Stimulated activated CD8-positive, alpha-beta memory T cell treated with anti-CD3 and anti-CD28 coated beads, Interleukin-2, amount 100 ng/mL, for 48 hours (primary cell): ENCODE measurements around the gene NHLRC4.

Source experiments
- DNase-seq, 2 donors: peaks; one replicate each; pipeline ENCODE4 v3.0.0-alpha.2; 2020; ENCODE audit warnings: low read depth in 2 of 2

The NHLRC4 gene

DNA sequence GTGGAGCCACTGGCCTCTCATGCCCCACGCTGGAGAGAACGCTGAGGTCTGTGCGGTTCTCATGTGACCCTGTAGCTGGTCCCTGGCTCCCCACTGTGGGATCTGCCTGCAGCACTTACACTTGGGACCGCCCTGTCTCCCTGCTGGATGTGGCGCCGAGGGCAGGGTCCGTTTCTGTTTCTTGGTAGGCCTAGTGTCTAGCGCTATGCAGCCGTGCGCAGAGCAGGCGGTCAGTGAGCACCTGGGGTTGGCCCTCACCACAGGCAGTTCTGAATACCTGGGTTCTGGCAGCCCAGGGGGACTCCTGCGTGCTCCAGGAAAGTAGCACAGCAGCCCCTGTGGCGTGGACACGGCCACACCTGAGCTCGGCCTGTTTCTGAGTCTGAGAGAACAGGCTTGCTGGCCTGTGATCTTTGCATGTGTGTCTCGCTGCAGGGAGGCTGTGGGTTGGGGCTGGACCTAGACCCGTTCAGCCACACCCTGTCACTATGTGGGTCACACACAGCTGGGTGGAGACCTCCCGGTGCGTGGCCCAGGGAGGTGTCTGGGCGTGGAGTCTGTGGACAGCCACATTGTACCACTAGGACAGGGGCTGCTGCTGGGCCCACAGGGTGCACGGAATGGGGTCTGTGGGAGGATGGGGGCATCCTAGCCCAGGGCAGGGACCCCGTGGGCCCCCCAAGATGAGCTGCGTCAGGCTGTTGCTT is 36.5 kb upstream of the NHLRC4 start:
- no peak for DNase-seq

DNA sequence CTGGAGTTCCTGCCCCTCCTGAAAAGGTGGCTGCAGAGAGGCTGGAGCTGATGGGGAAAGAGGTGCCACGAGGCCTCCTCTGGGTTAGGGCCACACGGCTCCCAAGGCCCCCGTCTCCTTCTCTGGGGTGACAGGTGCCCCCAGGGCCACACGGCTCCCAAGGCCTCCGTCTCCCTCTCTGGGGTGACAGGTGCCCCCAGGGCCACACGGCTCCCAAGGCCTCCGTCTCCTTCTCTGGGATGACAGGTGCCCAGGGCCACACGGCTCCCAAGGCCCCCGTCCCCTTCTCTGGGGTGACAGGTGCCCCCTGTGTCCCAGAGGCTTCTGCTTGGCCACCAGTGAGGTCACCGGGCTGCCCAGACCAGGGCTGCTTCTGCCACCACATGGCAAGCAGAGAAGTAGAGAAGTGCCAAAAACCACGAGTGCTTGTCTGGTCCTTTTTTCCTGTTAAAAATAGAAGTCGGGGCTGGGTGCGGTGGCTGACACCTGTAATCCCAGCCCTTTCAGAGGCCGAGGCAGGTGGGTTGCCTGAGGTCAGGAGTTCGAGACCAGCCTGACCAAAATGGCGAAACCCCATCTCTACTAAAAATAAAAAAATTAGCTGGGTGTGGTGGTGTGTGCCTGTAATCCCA is 35.2 kb upstream of the NHLRC4 start:
- no peak for DNase-seq

DNA sequence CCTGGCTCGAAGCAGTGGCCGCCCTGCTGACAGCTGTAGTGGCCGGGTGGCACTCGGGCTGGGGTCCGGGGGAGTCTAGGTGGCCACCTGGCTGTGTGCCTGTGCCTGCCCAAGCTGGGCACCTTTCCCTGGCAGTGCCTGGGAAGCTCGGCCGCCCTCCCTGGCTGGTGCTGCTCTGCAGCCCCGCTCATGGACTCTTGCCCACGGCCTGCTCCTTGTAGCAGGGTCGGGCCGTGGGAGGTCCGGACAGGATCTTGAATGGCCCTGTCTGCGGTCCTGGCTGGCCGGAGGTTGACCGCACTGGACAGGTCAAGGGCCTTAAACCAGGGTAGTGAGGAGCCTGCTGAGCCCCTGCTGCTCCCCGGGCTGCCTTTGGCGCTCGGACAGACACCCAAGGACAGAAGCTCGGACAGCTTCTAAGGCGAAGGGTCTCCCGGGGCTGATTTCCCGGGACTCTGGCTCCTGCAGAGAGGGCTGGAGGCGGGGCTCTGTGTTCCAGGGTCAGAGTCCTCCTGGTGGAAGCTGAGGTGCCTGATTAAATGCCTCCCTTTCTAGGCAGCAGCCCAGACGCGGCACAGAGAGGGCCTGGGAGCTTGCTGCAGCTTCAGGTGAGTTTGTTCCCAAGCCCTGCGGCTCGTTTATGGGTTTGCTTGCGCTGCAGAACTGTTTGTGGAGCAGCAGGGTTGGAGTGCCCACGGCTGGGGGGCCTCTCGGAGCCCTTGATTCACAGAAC is 33.2 kb upstream of the NHLRC4 start:
- DNase-seq = no peak

DNA sequence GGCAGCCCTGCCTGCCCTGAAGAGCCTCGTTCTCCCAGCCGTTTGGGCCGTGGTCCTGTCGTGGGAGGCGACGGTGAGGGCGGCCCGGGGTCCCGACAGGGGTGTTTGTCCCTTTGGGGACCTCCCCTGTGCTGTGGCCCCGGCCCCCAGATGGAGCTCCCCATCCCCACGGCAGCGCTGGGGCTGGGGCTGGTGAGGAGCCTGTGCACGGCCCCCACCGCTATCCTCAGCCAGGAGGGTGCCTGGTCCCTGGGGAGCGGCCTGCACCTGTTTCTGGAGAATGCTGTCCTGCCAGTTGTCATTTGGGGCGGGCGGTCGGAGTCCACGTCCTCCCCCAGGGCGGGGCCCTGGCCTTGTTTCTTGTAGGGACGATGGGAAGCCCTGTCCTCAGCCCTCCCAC is 32.7 kb upstream of the NHLRC4 start:
- no peak for DNase-seq

DNA sequence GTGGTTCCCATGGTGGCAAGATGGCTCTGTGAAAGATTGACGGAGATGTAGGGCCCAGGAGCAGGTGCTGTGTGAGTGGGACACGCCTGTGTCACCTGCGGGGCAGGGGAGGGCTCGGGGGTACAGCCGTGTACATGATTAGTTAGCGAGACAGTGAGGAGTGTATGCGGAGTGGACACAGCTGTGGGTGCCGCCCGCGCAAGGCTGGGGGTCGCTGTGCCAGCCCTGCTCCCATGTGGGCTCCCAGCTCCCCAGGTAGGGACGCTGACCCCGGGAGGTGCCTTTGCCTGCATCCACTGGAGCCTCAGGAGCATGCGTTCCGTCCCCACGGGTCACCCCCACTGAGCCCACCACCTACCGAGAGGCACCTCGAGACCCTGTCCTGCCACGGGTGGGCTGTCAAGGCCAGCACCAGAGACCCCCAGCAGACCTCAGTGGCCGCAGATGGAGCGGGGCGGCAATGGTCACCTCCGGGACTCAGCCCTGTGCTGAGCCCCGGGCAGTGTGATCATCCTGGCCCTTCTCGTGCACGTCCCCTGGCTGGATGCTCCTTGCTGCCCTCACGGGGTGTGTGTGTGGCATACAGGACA is 31.9 kb upstream of the NHLRC4 start:
- DNase-seq = no peak

DNA sequence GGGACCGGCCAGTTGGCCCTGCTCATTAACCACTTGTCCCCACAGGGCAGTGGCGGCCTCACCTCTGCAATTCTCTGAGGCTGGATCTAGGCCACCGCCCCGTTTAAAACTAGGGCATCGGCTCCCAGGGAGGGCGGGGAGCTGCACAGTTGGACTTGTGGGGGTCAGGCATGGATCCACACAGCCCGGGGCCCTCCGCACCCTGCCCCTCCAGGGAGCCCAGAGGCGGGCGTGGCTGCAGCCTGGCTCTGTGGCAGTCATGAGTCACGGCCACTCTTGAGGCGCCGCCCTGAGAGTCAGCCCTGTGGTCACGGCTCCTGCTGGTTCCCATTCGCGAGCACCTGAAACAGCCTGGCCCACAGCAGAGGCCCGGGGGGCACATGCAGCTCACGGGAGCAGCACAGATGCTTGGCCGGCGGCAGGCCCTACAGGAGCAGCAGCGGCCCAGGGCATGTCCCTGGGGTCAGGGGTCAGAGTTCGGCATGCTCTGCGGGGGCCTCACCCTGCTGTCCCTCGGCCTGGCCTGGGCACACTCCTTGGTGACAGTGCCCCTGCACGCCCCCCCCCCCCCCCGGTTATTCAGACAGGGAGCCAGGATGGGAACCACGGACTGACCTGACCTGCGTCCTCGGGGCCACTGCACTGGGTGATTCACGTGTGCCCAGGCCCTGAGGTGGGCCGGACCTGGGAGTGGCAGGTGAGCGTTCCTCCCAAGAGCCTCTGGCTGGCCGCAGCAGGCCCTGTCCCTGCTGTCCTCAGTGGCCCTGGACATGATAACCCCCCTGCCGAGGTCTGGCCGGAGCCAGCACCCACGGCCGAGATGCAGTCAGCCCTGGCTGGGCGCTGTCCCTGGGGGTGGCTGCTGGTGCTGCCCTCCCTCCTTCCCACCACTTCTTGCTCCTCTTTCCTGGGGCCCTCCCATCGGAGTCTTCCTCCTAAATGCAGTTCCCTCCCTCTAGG is 31.1 kb upstream of the NHLRC4 start:
- no peak for DNase-seq

DNA sequence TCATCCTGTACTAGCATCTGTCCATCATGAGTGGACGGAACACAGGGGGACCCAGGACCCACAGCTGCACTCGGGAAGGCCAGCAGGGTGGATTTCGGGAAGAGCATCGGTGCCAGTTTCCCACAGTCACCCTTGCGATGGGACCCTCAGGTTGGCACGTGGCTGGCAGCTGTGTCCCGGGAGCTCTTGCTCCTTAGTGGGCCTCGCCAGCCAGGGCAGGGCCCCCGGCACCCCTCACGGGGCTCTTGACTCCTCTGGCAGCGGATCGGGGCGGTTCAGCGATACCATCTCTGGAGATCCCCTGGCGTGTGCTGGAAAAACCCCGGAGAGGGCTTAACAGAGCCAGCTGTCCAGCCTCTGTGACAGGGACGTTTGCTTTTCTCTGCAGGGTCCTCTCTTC is 30.1 kb upstream of the NHLRC4 start:
- no peak for DNase-seq

DNA sequence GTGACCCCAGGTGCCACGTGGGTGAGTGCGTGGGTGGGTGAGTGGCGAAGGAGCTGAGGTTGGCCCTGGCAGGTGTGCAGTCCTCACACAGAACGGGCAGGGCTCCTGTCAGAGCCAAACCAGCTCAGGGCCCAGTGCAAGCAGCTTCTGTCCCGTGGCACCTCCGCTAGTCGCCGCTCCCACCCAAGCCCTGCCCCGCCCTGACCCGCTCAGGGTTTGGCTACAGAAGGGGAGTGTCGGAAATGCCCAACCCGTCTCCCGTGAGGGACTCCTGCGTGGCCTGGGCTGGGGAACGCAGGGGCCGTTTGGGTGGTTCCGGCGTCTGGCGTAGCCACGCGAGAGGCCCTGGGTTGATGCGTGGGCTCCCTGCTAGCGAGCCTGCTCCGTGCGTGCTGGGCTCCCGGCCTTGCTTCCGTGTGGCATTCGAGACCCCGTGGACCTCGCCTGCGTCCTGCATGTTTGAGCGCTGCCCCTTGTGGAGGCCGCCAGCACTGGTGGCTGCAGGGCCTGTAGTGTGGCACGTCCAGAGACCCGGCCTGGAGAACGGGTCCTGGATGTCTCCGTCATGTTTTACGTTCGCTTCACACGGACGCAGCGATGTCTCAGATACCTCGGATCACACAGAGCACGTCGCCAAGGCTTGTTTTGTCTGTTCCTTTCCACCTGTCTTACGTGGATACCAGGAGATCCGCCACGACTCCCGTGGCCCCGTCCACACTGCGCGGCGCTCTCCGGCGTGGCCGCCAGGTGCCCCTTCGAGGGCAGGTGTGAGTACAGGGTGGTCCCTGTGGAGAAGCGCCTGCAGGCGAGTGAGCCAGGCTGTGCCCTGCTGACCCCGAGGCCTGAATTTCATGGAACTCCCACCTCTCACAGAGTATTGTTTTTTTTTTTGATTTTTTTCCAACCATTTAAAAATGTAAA is 29.1 kb upstream of the NHLRC4 start:
- DNase-seq = no peak

DNA sequence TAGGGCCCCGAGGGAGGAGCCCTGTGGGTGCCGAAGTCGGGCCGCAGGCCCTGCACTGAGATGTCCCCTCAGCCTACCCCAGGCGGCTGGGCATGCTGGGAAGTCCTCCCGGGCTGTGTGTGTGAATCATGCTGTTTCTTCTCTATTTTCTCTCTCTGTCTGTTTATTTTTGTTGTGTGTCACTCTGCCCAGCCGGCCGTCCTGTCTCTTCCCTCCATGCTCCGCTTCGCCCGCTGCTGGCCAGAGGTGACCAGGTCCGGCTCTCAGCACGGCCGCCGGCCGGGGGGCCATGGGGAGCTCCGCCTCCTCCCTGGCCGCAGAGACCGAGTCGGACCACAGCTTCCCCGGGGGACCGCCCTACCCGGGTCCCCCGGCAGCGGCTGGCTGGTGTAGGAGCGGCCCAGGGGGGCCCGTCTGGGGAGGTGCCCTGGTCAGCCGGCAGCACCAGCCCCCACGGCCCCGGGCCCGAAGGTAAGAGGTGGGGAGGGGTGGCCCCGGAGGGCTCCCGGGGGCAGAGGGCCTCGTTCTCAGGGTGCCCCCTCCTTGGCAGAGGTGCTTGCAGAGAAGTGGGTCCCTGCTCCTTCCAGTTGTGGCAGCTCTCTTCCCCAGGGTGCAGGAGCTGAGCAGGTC is 26.8 kb upstream of the NHLRC4 start:
- DNase-seq = no peak

DNA sequence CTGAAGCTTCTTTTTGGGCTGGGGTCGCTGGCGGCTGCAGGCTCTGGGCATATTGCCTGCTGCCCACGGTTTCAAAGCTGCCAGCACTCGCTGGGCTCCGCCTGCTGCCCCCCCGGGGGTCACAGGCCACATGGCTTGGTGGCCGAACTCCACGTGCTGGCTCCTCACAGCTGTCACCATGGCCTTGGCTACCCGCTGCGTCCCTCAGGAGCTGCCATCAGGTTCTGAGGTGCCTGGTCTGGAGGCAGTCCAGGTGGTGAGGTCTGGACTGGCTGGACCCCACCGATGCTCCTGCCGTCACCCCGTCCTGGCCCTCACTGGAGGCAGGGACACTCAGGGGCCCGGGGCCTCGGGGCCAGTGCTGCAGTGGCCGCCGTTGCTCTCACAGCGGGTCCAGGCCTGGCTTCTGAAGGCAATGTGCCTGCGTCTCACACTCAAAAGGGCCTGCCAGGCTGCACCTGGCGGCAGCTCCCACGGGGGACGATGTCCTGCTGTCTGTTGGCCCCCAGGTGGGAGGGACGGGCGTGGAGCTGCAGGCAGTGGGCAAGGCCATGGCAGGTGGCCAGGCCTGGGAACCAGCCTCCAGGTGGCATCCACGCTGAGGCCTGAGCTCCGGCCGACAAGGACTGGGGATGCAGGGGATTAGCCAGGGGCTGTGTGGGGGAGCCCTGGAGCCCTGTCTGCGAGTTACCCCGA is 26.0 kb upstream of the NHLRC4 start:
- no peak for DNase-seq

DNA sequence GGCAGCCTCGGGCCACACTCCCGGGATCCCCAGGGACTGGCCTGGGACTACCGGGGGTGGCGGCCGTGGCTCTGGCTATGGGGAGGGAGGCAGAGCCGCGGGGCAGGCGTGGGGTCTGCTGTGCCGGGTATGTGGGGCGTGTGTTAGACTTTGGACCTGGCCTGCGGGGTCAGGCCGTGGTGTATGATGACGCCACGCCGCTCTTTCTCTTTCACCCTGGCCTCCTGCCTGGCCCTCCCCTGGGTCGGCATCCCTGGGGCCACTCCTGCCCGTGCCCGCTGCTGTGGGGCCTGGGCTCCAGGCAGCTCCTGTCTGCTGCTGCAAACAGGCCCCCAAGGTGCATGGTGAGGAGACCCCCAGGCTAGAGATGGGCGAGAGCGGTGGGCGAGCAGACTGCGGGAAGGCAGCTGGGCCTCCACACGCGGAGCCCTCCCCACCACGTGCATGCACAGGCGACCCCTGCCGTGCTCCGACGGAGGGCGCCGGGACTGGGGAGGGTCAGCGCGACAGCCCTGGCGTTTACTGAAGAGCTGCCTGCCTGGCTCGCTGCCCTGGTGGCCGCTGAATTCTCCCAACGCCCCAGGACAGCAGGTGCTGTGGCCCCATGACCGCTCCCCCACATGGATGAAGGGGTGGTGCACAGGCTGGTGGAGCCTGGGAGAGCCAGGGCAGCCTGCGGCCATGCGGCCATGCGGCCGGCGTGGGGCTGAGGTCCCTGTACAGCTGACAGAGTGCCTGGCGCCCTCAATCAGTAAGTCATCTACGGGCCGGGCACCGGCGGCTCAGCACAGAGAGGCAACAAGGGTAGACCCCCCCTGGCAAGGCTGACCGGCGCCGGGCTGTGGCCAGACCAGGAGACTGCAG is 23.3 kb upstream of the NHLRC4 start:
- DNase-seq = no peak

DNA sequence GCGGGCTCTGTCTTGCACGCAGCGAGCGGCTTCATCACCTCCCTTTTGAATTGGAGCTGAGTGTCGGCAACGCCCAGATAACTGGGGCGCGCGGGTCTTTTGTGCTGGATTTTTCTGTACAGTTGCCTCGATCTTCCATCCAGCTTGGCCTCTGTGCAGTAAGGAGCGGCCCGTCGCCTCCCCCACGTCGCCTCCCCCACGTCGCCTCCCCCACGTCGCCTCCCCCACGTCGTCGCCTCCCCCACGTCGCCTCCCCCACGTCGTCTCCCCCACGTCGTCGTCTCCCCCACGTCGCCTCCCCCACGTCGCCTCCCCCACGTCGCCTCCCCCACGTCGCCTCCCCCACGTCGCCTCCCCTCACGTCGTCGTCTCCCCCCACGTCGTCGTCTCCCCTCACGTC is 22.3 kb upstream of the NHLRC4 start:
- no peak for DNase-seq

DNA sequence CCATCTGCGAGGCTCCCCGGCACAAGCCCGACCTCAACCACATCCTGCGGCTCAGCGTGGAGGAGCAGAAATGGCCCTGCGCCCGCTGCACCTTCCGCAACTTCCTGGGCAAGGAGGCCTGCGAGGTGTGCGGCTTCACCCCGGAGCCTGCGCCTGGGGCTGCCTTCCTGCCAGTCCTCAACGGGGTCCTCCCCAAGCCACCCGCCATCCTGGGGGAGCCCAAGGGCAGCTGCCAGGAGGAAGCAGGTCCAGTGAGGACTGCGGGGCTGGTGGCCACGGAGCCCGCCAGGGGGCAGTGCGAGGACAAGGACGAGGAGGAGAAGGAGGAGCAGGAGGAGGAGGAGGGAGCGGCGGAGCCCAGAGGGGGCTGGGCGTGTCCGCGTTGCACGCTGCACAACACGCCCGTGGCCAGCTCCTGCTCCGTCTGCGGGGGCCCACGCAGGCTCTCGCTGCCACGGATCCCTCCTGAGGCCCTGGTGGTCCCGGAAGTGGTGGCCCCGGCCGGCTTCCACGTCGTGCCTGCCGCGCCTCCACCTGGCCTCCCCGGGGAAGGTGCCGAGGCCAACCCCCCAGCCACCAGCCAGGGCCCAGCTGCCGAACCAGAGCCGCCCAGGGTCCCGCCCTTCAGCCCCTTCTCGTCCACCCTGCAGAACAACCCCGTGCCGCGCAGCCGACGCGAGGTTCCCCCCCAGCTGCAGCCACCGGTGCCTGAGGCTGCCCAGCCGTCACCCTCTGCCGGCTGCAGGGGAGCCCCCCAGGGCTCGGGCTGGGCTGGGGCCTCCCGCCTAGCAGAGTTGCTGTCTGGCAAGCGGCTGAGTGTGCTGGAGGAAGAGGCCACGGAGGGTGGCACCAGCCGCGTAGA is 19.7 kb upstream of the NHLRC4 start:
- peak in 1 of 2 donors; percentile 42 for DNase-seq

DNA sequence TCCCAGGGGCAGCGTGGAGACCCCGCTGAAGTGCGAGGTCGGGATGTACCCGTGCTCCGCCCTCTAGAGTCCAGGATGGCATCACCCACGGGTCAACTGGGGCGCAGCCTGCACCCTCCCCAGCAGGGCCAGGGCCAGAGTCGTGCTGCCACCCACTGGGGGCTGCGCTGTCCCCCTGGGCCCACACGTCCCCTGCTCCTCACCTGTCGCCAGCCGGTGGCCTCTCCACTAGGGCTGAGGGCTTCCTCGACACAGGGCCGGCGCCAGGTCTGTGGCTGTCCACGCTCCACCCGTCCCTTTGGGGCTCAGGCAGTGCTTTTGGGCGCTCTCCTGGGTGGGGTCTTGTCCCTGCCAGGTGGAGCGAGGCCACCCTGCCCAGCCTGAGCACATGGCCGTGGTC is 18.2 kb upstream of the NHLRC4 start:
- DNase-seq = no peak

DNA sequence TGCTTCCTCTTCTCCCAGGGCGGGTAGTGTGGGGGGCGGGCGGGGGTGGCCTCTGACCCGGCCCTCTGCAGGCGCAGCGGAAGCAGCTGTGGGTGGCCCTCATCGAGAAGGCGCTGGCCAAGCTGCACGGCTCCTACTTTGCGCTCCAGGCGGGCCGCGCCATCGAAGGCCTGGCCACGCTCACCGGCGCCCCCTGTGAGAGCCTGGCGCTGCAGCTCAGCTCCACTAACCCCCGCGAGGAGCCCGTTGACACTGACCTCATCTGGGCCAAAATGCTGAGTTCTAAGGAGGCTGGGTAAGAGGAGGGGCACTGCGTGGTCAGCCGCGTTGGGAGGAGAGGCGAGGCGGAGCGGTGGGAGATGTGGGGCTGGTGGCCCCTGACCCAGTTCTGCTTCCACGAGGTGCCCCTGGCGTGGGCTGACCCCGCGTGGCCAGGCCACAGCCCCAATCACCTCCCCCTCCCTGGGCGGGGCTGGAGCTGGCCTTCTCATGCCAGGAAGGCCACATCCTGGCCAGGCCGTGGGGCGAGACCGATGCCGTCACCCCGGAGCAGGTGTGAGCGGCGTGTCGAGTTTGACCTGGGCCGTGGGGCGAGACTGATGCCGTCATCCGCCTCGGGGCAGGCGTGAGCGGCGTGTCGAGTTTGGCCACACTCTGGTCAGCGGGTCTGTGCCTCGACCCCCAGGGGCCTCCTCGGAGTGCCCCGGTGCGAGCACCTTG is 17.1 kb upstream of the NHLRC4 start:
- DNase-seq = no peak

DNA sequence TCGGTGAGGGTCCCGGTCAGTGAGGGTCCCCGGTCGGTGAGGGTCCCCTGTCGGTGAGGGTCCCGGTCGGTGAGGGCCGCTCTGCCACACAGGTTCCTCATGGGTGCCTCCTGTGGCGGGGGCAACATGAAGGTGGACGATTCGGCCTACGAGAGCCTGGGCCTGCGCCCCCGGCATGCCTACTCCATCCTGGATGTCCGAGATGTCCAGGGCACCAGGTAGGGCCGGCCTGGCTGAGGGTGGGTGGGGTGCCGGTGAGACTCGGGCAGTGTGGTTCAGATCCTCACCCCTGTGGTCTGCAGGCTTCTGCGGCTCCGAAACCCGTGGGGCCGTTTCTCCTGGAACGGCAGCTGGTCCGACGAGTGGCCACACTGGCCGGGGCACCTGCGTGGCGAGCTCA is 15.6 kb upstream of the NHLRC4 start:
- DNase-seq = no peak

DNA sequence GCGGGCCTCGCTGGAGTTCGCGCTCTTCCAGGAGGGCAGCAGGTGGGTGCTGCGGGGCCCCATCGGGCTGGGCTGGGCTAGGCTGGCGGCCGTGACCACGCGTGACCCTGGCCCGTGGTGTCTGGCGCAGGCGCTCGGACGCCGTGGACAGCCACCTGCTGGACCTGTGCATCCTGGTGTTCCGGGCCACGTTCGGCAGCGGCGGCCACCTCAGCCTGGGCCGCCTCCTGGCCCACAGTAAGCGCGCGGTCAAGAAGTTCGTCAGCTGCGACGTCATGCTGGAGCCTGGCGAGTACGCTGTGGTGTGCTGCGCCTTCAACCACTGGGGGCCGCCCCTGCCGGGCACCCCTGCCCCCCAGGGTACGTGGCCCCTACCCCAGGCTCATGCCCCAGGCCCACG is 14.6 kb upstream of the NHLRC4 start:
- no peak for DNase-seq
